SU-DHL-6 (cell line): ENCODE data around the gene SHISA9.

Source experiments
- H2AFZ ChIP-seq: fragments of 200-600 bp; sonication (generic); 2 replicates; pipeline ENCODE4 v1.6.1; 2014; ENCODE audit warnings: low read depth, mild to moderate bottlenecking, moderate library complexity, mixed read lengths, antibody characterized with exemption, low read length; ENCODE audit not compliant: severe bottlenecking
- H3F3A ChIP-seq: fragments of 200-600 bp; shearing (Covaris generic); 2 replicates; pipeline ENCODE4 v1.6.0; 2016; ENCODE audit warnings: antibody characterized with exemption, mild to moderate bottlenecking; ENCODE audit not compliant: insufficient read depth
- H3K27ac ChIP-seq: fragments of 200-600 bp; sonication (generic); 2 replicates; pipeline ENCODE4 v1.5.1; 2016; ENCODE audit warnings: low read depth, mild to moderate bottlenecking, low read length, moderate library complexity, mixed read lengths
- H3K27me3 ChIP-seq: fragments of 200-600 bp; sonication (generic), shearing (Covaris generic); 2 replicates; pipeline ENCODE4 v1.6.0; 2014; ENCODE audit warnings: mild to moderate bottlenecking, low read length
- H3K36me3 ChIP-seq: fragments of 200-600 bp; sonication (generic); 2 replicates; pipeline ENCODE4 v1.6.1; 2014; ENCODE audit warnings: mild to moderate bottlenecking, low read length, mixed read lengths
- H3K4me2 ChIP-seq: fragments of 300-600, 200-600 bp; shearing (Covaris generic), sonication (generic); 2 replicates; pipeline ENCODE4 v1.6.0; 2014; ENCODE audit warnings: low read length, low read depth, mild to moderate bottlenecking; ENCODE audit not compliant: poor library complexity, severe bottlenecking
- H3K4me3 ChIP-seq: fragments of 200-600 bp; sonication (generic); 2 replicates; pipeline ENCODE4 v1.5.1; 2014; ENCODE audit warnings: antibody characterized with exemption, low read length, mild to moderate bottlenecking, mixed read lengths; ENCODE audit not compliant: insufficient read depth, poor library complexity, severe bottlenecking
- H3K79me2 ChIP-seq: fragments of 200-600 bp; sonication (generic); 2 replicates; pipeline ENCODE4 v1.6.1; 2014; ENCODE audit warnings: mild to moderate bottlenecking, low read length, moderate library complexity; ENCODE audit not compliant: insufficient read depth
- H3K9ac ChIP-seq: fragments of 200-600 bp; sonication (generic); 2 replicates; pipeline ENCODE4 v1.7.0; 2014; ENCODE audit warnings: mild to moderate bottlenecking, low read length
- H3K9me2 ChIP-seq: fragments of 200-600 bp; sonication (generic); replicated peaks from 2 replicates; pipeline ENCODE4 v1.6.1; 2014; ENCODE audit warnings: low read length; ENCODE audit not compliant: insufficient read depth
- H3K9me3 ChIP-seq: fragments of 200-600 bp; sonication (generic); 2 replicates; pipeline ENCODE4 v1.6.1; 2014; ENCODE audit warnings: low read length, mixed read lengths; ENCODE audit not compliant: insufficient read depth
- H4K20me1 ChIP-seq: fragments of 200-600 bp; sonication (generic); 2 replicates; pipeline ENCODE4 v1.6.1; 2014; ENCODE audit warnings: low read depth, mild to moderate bottlenecking, antibody characterized with exemption, low read length, moderate library complexity, mixed read lengths
- EZH2phosphoT487 ChIP-seq: fragments of 200-600 bp; sonication (generic), shearing (Covaris generic); conservative IDR thresholded peaks from 2 replicates; pipeline ENCODE4 v1.6.1; 2018; ENCODE audit warnings: mild to moderate bottlenecking, antibody characterized with exemption, low read length, moderate library complexity, mixed read lengths
- TF ChIP-seq, protein P1 (sequence below): fragments of 200-600 bp; sonication (generic); IDR thresholded peaks from one replicate; pipeline ENCODE4 v1.5.1; 2017; ENCODE audit warnings: antibody characterized with exemption, mild to moderate bottlenecking, low read length, moderate library complexity; ENCODE audit not compliant: insufficient read depth, poor library complexity, severe bottlenecking

SHISA9 gene

DNA sequence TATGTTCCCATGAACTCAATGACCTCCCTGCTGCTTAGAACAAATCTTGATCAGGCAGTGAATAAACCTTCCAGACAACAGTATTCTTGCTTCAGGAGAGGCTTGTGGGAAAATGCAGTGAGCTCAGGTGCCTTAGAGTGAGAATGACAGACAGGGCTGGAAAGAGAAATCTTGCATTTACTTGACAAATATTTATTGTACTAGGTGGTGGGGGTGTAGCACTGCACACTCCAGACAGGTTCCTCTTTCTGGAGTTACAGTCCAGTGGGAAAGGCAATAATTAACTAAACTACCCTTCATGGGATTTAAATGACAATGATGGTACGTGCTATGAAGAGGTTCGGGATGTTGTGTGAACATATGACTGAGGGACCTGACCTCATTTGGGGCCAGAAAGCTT is 182.9 kb downstream of the SHISA9 start:
- Histone ChIP-seq H3K4me3 (no peak overlapping the region), H3K27ac (no peak overlapping the region), H3K9ac (no peak overlapping the region), H3K9me2 (no peaks in the 10 kb centered on the region), H4K20me1 (no peaks in the 10 kb centered on the region), H3F3A (no peaks in the 10 kb centered on the region), H3K27me3 (no peaks in the 10 kb centered on the region), H3K79me2 (no peaks in the 10 kb centered on the region), H3K36me3 (no peaks in the 10 kb centered on the region), H3K4me2 (no peak overlapping the region), H2AFZ (no peak overlapping the region), H3K9me3 (no peaks in the 10 kb centered on the region)
- TF ChIP-seq EZH2phosphoT487, result no peak
- TF ChIP-seq, protein P1, sequence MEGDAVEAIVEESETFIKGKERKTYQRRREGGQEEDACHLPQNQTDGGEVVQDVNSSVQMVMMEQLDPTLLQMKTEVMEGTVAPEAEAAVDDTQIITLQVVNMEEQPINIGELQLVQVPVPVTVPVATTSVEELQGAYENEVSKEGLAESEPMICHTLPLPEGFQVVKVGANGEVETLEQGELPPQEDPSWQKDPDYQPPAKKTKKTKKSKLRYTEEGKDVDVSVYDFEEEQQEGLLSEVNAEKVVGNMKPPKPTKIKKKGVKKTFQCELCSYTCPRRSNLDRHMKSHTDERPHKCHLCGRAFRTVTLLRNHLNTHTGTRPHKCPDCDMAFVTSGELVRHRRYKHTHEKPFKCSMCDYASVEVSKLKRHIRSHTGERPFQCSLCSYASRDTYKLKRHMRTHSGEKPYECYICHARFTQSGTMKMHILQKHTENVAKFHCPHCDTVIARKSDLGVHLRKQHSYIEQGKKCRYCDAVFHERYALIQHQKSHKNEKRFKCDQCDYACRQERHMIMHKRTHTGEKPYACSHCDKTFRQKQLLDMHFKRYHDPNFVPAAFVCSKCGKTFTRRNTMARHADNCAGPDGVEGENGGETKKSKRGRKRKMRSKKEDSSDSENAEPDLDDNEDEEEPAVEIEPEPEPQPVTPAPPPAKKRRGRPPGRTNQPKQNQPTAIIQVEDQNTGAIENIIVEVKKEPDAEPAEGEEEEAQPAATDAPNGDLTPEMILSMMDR, result no peak

DNA sequence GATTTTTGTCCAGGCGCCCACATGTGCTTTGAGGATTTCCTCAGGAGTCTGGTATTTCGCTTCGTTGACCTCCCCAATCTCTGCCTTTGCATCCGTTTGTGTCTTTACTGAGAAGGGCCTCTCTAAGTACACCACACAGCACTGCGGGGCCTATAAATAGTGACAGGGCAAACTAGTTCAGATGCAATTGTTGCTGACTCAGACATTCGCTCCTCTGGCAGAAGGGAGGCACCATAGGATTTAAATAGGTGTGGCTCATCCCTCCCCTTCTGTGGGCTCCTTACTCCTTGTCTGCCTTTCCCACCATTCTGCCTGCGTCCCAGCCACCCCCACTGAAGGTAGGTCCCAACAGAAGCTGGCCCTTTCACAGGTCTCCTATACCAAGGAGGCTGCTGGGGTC is 192.3 kb downstream of the SHISA9 start:
- no peaks in the 10 kb centered on the region for H3F3A ChIP-seq
- H3K27ac ChIP-seq, result no peak overlapping the region; the same call in 1 of the 2 replicates
- no peak overlapping the region for H3K4me3 ChIP-seq
- H2AFZ ChIP-seq, result peak overlapping the region; percentile 24
- H3K9me3 ChIP-seq, result peaks cover 8% of the 10 kb centered on the region; the same call in 1 of the 2 replicates
- H3K36me3 ChIP-seq, result no peaks in the 10 kb centered on the region
- H3K27me3 ChIP-seq, result no peaks in the 10 kb centered on the region
- peak overlapping the region; percentile 40 for H3K4me2 ChIP-seq
- no peaks in the 10 kb centered on the region for H3K9me2 ChIP-seq
- H3K9ac ChIP-seq, result no peak overlapping the region
- H3K79me2 ChIP-seq, result no peaks in the 10 kb centered on the region
- H4K20me1 ChIP-seq, result no peaks in the 10 kb centered on the region
- no peak for TF ChIP-seq EZH2phosphoT487
- TF ChIP-seq, protein P1, result no peak

DNA sequence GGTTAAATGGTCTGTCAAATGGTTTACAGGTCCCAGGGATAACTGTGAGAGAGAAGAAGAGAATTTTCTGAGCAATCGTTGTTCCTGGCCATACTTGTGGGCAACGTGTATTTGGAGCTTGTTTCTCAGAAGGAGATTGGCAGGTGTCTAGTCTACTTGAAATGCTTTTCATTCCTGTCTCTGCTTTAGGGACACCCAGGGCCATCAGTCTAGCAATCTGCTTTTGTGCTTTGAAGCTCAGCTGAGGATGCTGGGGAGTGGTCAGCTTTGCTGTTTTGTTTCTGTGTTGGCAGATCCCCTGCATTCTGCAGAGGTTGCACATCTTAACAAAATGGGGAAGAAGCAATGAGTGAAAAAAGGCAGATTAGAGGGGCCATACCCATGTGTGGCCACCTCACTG is 193.7 kb downstream of the SHISA9 start:
- H3K36me3 ChIP-seq, result no peaks in the 10 kb centered on the region
- H3K9me3 ChIP-seq, result peaks cover 8% of the 10 kb centered on the region; the same call in 1 of the 2 replicates
- H3K4me3 ChIP-seq, result no peak overlapping the region
- H3K27me3 ChIP-seq, result no peaks in the 10 kb centered on the region
- H3K4me2 ChIP-seq, result no peak overlapping the region
- no peaks in the 10 kb centered on the region for H4K20me1 ChIP-seq
- H2AFZ ChIP-seq, result peak overlapping the region; percentile 43
- H3K79me2 ChIP-seq, result no peaks in the 10 kb centered on the region
- H3K9ac ChIP-seq, result no peak overlapping the region
- no peaks in the 10 kb centered on the region for H3K9me2 ChIP-seq
- no peak for TF ChIP-seq EZH2phosphoT487
- TF ChIP-seq, protein P1, result no peak
- H3F3A ChIP-seq, result no peaks in the 10 kb centered on the region
- H3K27ac ChIP-seq, result no peak overlapping the region
